Keratinocyte (primary cell): ENCODE results near the gene ACADM. TPM values are rescaled to one million over a fixed set of nuclear protein-coding genes. Genes with fewer than 3 reads are reported as not detected.

Experiments
- DNase-seq: peaks from one replicate; pipeline ENCODE4 v3.0.0-alpha.2; 2011; ENCODE audit warnings: low read depth, missing footprints, low spot score
- FAIRE-seq: peaks from 2 replicates; lab custom pipeline; 2011; peaks lifted over from hg19 to GRCh38; lab: Jason Lieb, UNC
- H2AFZ ChIP-seq: 2 replicates; pipeline ENCODE4 v1.6.0; 2012; ENCODE audit warnings: low read length, control low read depth, inconsistent platforms; ENCODE audit not compliant: control insufficient read depth
- H3K27ac ChIP-seq: 2 replicates; pipeline ENCODE4 v1.5.1; 2011; ENCODE audit warnings: low read length; ENCODE audit not compliant: control insufficient read depth, insufficient read depth
- H3K27me3 ChIP-seq: 3 replicates; pipeline ENCODE4 v1.6.0; 2011; ENCODE audit warnings: low read length; ENCODE audit not compliant: control insufficient read depth, insufficient read depth; ENCODE audit errors: extremely low read depth
- H3K36me3 ChIP-seq, 2 experiments: 2 replicates in 1 of 2; 3 replicates in 1 of 2; pipeline ENCODE4 v1.5.1; 2011; ENCODE audit warnings: low read length in 2 of 2, mild to moderate bottlenecking in 1 of 2; ENCODE audit not compliant: control insufficient read depth in 2 of 2, insufficient read depth in 2 of 2; ENCODE audit errors: extremely low read depth in 1 of 2
- H3K4me1 ChIP-seq: 3 replicates; pipeline ENCODE4 v1.5.1; 2011; ENCODE audit warnings: low read length; ENCODE audit not compliant: control insufficient read depth, insufficient read depth; ENCODE audit errors: extremely low read depth
- H3K4me2 ChIP-seq: 3 replicates; pipeline ENCODE4 v1.6.0; 2011; ENCODE audit warnings: low read depth, low read length; ENCODE audit not compliant: control insufficient read depth, insufficient read depth; ENCODE audit errors: extremely low read depth
- H3K4me3 ChIP-seq, 3 experiments: fragments of 200-600 bp in 1 of 3; sonication (generic) in 1 of 3; 2 replicates in 2 of 3; 3 replicates in 1 of 3; pipeline ENCODE4 v1.5.1; 2011 to 2016; ENCODE audit warnings: low read length in 3 of 3, mild to moderate bottlenecking in 3 of 3, control low read depth in 2 of 3, inconsistent platforms in 1 of 3, low read depth in 1 of 3, mixed read lengths in 1 of 3, mixed run types in 1 of 3, moderate library complexity in 1 of 3; ENCODE audit not compliant: control insufficient read depth in 2 of 3, insufficient read depth in 2 of 3; ENCODE audit errors: extremely low read depth in 1 of 3
- H3K79me2 ChIP-seq: 2 replicates; pipeline ENCODE4 v1.6.0; 2012; ENCODE audit warnings: low read length; ENCODE audit not compliant: control insufficient read depth, insufficient read depth
- H3K9ac ChIP-seq: 3 replicates; pipeline ENCODE4 v1.6.0; 2011; ENCODE audit warnings: low read length; ENCODE audit not compliant: control insufficient read depth, insufficient read depth; ENCODE audit errors: extremely low read depth
- H3K9me1 ChIP-seq: 3 replicates; pipeline ENCODE4 v1.6.0; 2011; ENCODE audit warnings: low read length; ENCODE audit not compliant: control insufficient read depth, insufficient read depth; ENCODE audit errors: extremely low read depth
- H3K9me3 ChIP-seq: 2 replicates; pipeline ENCODE4 v1.5.1; 2012; ENCODE audit warnings: low read depth, low read length; ENCODE audit not compliant: control insufficient read depth
- H4K20me1 ChIP-seq: 3 replicates; pipeline ENCODE4 v1.6.0; 2011; ENCODE audit warnings: low read length; ENCODE audit not compliant: control insufficient read depth, insufficient read depth; ENCODE audit errors: extremely low read depth
- EZH2 ChIP-seq: IDR thresholded peaks from one replicate; pipeline ENCODE4 v1.6.1; 2012; ENCODE audit warnings: inconsistent platforms, mild to moderate bottlenecking, low read length, moderate library complexity
- dilution Hi-C: fragments of 300-500 bp; cut with MboI; formaldehyde crosslinking; loops from one replicate; pipeline ENCODE4 v1.7.0; 2020; ENCODE audit warnings: low sequenced_read_pairs; ENCODE audit not compliant: extremely low pct_ligation_motif_present
- polyA plus RNA-seq, 5 experiments: library from polyadenylated mRNA; depleted of rRNA in 3 of 5; stranded (reverse) in 3 of 5; stranded (forward) in 1 of 5; unstranded in 1 of 5; fragments of >200 nt; gene quantifications; 1 replicate in 1 of 5; 2 replicates in 3 of 5; 3 replicates in 1 of 5; pipeline versions ENCODE4 v1.2.1 to v1.2.3, GENCODE V29; 2011 to 2012; ENCODE audit warnings: missing spikeins in 2 of 5, low read depth in 1 of 5, low replicate concordance in 1 of 5
- TF ChIP-seq, protein P1 (sequence below), 3 experiments: IDR thresholded peaks in 1 of 3; conservative IDR thresholded peaks in 1 of 3; optimal IDR thresholded peaks in 1 of 3; 2 replicates in 2 of 3; 3 replicates in 1 of 3; pipeline versions ENCODE3 to v1.5.1; 2011; ENCODE audit warnings: low read length in 3 of 3, mild to moderate bottlenecking in 3 of 3, moderate library complexity in 2 of 3, control low read depth in 1 of 3, inconsistent platforms in 1 of 3; ENCODE audit not compliant: insufficient read depth in 2 of 3; ENCODE audit errors: extremely low read depth in 1 of 3

ACADM gene
- polyA plus RNA-seq, 1 donor (not counting 4 experiments of a cell fraction or from before 2014, with no cell fraction given): 52.2 TPM

DNA sequence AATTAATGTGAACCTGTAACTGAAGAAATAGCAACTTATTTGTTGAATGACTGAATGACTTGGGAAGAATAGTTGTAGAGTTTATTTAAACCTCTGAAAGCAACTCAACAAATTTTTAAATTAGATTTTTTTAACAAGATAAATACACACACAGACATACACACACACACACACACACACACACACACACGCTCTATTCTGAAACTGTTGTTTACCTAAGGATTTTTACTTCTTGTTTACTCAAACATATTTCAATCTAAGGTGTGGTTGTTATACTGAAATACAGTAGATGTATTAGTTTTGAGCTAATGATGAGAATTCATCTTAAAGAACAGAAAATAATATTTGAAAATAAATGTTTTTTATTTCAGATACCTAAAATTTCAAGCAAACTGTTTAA lies 11.5 kb downstream of the ACADM start:
- Histone ChIP-seq H3K4me2 (no peak overlapping the region), H3K27ac (no peak overlapping the region), H3K4me3 (no peak overlapping the region), H4K20me1 (no peaks in the 10 kb centered on the region), H3K9me1 (no peaks in the 10 kb centered on the region), H3K4me1 (no peaks in the 10 kb centered on the region), H3K79me2 (no peaks in the 10 kb centered on the region), H3K36me3 (peaks cover 0 to 7% of the 10 kb centered on the region in 2 experiments), H3K9me3 (no peaks in the 10 kb centered on the region), H3K27me3 (no peaks in the 10 kb centered on the region), H2AFZ (no peak overlapping the region), H3K9ac (no peak overlapping the region)
- TF ChIP-seq, protein P1, sequence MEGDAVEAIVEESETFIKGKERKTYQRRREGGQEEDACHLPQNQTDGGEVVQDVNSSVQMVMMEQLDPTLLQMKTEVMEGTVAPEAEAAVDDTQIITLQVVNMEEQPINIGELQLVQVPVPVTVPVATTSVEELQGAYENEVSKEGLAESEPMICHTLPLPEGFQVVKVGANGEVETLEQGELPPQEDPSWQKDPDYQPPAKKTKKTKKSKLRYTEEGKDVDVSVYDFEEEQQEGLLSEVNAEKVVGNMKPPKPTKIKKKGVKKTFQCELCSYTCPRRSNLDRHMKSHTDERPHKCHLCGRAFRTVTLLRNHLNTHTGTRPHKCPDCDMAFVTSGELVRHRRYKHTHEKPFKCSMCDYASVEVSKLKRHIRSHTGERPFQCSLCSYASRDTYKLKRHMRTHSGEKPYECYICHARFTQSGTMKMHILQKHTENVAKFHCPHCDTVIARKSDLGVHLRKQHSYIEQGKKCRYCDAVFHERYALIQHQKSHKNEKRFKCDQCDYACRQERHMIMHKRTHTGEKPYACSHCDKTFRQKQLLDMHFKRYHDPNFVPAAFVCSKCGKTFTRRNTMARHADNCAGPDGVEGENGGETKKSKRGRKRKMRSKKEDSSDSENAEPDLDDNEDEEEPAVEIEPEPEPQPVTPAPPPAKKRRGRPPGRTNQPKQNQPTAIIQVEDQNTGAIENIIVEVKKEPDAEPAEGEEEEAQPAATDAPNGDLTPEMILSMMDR (optimal IDR thresholded peaks at IDR 0.05 in 1 of 3, IDR thresholded peaks at IDR 0.05 in 1 of 3, conservative IDR thresholded peaks at IDR 0.05 in 1 of 3; ENCODE audit: extremely low read depth in 1 of 3, insufficient read depth in 2 of 3, low read length in 3 of 3): no peak
- no peak for TF ChIP-seq EZH2
- DNase-seq (no peak), FAIRE-seq (no peak)
- dilution Hi-C loops: no loop called here

DNA sequence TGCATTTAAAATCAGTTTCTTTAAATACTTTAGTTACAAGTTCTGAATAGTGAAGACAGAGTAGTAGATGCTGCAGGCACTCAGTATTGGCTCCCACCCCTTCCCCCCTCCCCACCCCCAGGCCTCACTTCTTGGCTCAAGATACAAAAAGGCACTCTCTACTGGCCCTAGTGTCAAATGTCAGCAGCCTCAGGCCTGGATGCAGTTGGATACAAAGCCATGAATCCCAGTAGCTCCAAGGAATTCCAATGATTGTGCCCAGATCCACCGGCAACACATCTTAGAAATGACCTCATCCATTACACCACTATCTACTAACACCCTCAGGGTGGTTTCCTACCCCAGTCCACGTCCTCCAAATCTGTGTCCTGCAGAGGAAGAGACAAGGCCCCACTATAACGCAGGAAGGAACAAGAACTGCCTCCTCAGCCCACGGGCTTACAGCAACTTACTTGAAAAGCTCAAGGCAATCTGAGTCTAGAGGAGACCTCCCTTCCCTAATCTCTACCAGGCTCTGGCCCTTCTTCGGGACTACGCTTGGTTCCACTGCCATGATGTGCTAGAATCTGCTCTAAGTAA lies 17.6 kb downstream of the ACADM start:
- H3K9ac ChIP-seq: no peak overlapping the region
- H3K27ac ChIP-seq: no peak overlapping the region
- DNase-seq (no peak), FAIRE-seq (no peak)
- H3K4me1 ChIP-seq: peaks cover 4% of the 10 kb centered on the region
- no peaks in the 10 kb centered on the region for H3K27me3 ChIP-seq
- TF ChIP-seq, protein P1 (optimal IDR thresholded peaks at IDR 0.05 in 1 of 3, IDR thresholded peaks at IDR 0.05 in 1 of 3, conservative IDR thresholded peaks at IDR 0.05 in 1 of 3; ENCODE audit: extremely low read depth in 1 of 3, insufficient read depth in 2 of 3, low read length in 3 of 3): no peak
- no peak for TF ChIP-seq EZH2
- no peak overlapping the region for H2AFZ ChIP-seq
- peaks cover 8 to 15% of the 10 kb centered on the region in 2 experiments for H3K36me3 ChIP-seq
- H3K9me1 ChIP-seq: no peaks in the 10 kb centered on the region
- H3K9me3 ChIP-seq: no peaks in the 10 kb centered on the region
- dilution Hi-C loops: no loop called here
- no peak overlapping the region for H3K4me3 ChIP-seq
- H3K4me2 ChIP-seq: no peak overlapping the region
- H3K79me2 ChIP-seq: no peaks in the 10 kb centered on the region
- H4K20me1 ChIP-seq: no peaks in the 10 kb centered on the region
